Measurements from ENCODE around the gene ID2.

DNA sequence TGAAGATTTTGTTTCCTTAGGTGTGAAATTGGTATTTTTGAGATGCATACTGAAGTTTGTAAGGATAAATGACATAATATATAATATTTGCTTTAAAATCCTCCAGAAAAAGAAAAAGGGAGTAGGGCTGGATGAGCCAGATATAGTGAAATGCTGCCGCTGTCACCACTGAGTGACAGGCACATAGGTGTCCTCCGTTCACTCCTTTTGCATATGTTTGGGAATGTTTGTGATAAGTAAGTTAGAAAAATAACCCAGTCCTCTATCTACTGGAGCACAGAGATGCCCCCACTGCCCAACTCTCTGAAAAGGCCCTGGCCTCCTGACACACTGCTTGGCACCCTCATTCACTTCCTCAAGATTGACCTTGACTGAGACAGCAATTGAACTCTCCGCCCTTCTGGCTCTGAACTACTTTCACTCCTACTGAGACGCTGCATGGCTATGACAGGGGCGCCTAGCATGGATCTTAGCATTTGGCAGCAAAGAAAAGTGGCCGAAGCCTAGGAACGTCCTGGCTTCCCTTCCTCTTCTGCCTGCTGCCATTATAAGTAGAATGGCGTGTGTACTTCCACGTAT lies 10.1 kb downstream of the ID2 start:
- TF ChIP-seq, protein P1, sequence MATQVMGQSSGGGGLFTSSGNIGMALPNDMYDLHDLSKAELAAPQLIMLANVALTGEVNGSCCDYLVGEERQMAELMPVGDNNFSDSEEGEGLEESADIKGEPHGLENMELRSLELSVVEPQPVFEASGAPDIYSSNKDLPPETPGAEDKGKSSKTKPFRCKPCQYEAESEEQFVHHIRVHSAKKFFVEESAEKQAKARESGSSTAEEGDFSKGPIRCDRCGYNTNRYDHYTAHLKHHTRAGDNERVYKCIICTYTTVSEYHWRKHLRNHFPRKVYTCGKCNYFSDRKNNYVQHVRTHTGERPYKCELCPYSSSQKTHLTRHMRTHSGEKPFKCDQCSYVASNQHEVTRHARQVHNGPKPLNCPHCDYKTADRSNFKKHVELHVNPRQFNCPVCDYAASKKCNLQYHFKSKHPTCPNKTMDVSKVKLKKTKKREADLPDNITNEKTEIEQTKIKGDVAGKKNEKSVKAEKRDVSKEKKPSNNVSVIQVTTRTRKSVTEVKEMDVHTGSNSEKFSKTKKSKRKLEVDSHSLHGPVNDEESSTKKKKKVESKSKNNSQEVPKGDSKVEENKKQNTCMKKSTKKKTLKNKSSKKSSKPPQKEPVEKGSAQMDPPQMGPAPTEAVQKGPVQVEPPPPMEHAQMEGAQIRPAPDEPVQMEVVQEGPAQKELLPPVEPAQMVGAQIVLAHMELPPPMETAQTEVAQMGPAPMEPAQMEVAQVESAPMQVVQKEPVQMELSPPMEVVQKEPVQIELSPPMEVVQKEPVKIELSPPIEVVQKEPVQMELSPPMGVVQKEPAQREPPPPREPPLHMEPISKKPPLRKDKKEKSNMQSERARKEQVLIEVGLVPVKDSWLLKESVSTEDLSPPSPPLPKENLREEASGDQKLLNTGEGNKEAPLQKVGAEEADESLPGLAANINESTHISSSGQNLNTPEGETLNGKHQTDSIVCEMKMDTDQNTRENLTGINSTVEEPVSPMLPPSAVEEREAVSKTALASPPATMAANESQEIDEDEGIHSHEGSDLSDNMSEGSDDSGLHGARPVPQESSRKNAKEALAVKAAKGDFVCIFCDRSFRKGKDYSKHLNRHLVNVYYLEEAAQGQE (IDR thresholded peaks at IDR 0.05; ENCODE audit: insufficient read depth in 1 of 2, low read depth in 2 of 2, low read length in 1 of 2) = no peak
- TF ChIP-seq SIN3A (IDR thresholded peaks at IDR 0.05; ENCODE audit: borderline replicate concordance, insufficient read depth, low read depth, low read length) = no peak
- TF ChIP-seq POLR2AphosphoS5 (IDR thresholded peaks at IDR 0.05; ENCODE audit: low read depth, low read length) = no peak
- TF ChIP-seq, protein P2, sequence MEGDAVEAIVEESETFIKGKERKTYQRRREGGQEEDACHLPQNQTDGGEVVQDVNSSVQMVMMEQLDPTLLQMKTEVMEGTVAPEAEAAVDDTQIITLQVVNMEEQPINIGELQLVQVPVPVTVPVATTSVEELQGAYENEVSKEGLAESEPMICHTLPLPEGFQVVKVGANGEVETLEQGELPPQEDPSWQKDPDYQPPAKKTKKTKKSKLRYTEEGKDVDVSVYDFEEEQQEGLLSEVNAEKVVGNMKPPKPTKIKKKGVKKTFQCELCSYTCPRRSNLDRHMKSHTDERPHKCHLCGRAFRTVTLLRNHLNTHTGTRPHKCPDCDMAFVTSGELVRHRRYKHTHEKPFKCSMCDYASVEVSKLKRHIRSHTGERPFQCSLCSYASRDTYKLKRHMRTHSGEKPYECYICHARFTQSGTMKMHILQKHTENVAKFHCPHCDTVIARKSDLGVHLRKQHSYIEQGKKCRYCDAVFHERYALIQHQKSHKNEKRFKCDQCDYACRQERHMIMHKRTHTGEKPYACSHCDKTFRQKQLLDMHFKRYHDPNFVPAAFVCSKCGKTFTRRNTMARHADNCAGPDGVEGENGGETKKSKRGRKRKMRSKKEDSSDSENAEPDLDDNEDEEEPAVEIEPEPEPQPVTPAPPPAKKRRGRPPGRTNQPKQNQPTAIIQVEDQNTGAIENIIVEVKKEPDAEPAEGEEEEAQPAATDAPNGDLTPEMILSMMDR (IDR thresholded peaks at IDR 0.05) = no peak
- TF ChIP-seq TCF7L2 (IDR thresholded peaks at IDR 0.05; ENCODE audit: low read depth, low read length) = no peak
